ENCODE measurements around the gene GSTM2.

GRCh38 chr1:109677459-109677858, 9.6 kb downstream of the GSTM2 start:
- TF ChIP-seq POLR2A (IDR thresholded peaks at IDR 0.05; ENCODE audit: borderline replicate concordance, extremely low read depth, insufficient read depth, insufficient read length) (no peak), SP1 (IDR thresholded peaks at IDR 0.05; ENCODE audit: low read depth) (no peak), TCF7L2 (IDR thresholded peaks at IDR 0.05; ENCODE audit: borderline replicate concordance, extremely low read depth, insufficient read depth, insufficient read length) (no peak), POLR2AphosphoS5 (IDR thresholded peaks at IDR 0.05; ENCODE audit: low read depth, low read length) (no peak)
- TF ChIP-seq, protein P1, sequence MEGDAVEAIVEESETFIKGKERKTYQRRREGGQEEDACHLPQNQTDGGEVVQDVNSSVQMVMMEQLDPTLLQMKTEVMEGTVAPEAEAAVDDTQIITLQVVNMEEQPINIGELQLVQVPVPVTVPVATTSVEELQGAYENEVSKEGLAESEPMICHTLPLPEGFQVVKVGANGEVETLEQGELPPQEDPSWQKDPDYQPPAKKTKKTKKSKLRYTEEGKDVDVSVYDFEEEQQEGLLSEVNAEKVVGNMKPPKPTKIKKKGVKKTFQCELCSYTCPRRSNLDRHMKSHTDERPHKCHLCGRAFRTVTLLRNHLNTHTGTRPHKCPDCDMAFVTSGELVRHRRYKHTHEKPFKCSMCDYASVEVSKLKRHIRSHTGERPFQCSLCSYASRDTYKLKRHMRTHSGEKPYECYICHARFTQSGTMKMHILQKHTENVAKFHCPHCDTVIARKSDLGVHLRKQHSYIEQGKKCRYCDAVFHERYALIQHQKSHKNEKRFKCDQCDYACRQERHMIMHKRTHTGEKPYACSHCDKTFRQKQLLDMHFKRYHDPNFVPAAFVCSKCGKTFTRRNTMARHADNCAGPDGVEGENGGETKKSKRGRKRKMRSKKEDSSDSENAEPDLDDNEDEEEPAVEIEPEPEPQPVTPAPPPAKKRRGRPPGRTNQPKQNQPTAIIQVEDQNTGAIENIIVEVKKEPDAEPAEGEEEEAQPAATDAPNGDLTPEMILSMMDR (IDR thresholded peaks at IDR 0.05 in 2 of 3, conservative IDR thresholded peaks at IDR 0.05 in 1 of 3; ENCODE audit: borderline replicate concordance in 1 of 3, insufficient read depth in 1 of 3, low read depth in 2 of 3, low read length in 2 of 3) = no peak
- TF ChIP-seq, protein P2, sequence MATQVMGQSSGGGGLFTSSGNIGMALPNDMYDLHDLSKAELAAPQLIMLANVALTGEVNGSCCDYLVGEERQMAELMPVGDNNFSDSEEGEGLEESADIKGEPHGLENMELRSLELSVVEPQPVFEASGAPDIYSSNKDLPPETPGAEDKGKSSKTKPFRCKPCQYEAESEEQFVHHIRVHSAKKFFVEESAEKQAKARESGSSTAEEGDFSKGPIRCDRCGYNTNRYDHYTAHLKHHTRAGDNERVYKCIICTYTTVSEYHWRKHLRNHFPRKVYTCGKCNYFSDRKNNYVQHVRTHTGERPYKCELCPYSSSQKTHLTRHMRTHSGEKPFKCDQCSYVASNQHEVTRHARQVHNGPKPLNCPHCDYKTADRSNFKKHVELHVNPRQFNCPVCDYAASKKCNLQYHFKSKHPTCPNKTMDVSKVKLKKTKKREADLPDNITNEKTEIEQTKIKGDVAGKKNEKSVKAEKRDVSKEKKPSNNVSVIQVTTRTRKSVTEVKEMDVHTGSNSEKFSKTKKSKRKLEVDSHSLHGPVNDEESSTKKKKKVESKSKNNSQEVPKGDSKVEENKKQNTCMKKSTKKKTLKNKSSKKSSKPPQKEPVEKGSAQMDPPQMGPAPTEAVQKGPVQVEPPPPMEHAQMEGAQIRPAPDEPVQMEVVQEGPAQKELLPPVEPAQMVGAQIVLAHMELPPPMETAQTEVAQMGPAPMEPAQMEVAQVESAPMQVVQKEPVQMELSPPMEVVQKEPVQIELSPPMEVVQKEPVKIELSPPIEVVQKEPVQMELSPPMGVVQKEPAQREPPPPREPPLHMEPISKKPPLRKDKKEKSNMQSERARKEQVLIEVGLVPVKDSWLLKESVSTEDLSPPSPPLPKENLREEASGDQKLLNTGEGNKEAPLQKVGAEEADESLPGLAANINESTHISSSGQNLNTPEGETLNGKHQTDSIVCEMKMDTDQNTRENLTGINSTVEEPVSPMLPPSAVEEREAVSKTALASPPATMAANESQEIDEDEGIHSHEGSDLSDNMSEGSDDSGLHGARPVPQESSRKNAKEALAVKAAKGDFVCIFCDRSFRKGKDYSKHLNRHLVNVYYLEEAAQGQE (IDR thresholded peaks at IDR 0.05; ENCODE audit: low read depth) = no peak
